Omental fat pad (tissue), 4 donors: ENCODE measurements around the gene PLCB2. TPM values are rescaled to one million over a fixed set of nuclear protein-coding genes. Genes with fewer than 3 reads are reported as not detected.
A peak's percentile ranks its signal among the peaks of the same experiment; 100 is the strongest.

Source experiments
- ATAC-seq: fragments of 150-250 bp; one replicate; pipeline ENCODE4 v1.9.1; 2016; ENCODE audit warnings: mild to moderate bottlenecking, moderate library complexity; ENCODE audit not compliant: low FRiP score
- DNase-seq: peaks from one replicate; pipeline ENCODE4 v3.0.0-alpha.2; 2019; ENCODE audit warnings: low spot score
- CTCF ChIP-seq, 3 donors: fragments of 450-650 bp; IDR thresholded peaks; one replicate each; pipeline ENCODE4 v1.5.1; 2016 to 2017; ENCODE audit warnings: antibody characterized with exemption in 3 of 3, mild to moderate bottlenecking in 3 of 3, moderate library complexity in 2 of 3
- total RNA-seq, 4 donors: library from RNA; depleted of rRNA; stranded (reverse); fragments of >200 nt; gene quantifications; one replicate each; pipeline ENCODE4 v1.1.0, GENCODE V29; 2016

PLCB2 gene
- total RNA-seq, 4 donors from 2014 or later: 12.0 to 35.1 (median 25.0) TPM

- ATAC-seq (no peak), DNase-seq (no peak)
- TF ChIP-seq CTCF (IDR thresholded peaks at IDR 0.05): no peak
Measured at GRCh38 chr15:40334941-40335795, 27.4 kb upstream of the PLCB2 start.

GRCh38 chr15:40334541-40334940 lies 26.8 kb upstream of the PLCB2 start:
- DNase-seq (no peak), ATAC-seq (no peak)
- no peak for TF ChIP-seq CTCF (IDR thresholded peaks at IDR 0.05)

GRCh38 chr15:40333922-40334492 lies 26.3 kb upstream of the PLCB2 start:
- ATAC-seq: peak; percentile 18
- no peak for TF ChIP-seq CTCF (IDR thresholded peaks at IDR 0.05)
- no peak for DNase-seq

GRCh38 chr15:40332113-40332781 lies 24.5 kb upstream of the PLCB2 start:
- DNase-seq (no peak), ATAC-seq (no peak)

GRCh38 chr15:40331637-40332036 lies 23.9 kb upstream of the PLCB2 start:
- DNase-seq (no peak), ATAC-seq (no peak)
- no peak for TF ChIP-seq CTCF (IDR thresholded peaks at IDR 0.05)

More at GRCh38 chr15:40332113-40332781, 24.5 kb upstream of the PLCB2 start:
- TF ChIP-seq CTCF (IDR thresholded peaks at IDR 0.05): no peak

GRCh38 chr15:40331026-40331425 lies 23.3 kb upstream of the PLCB2 start:
- TF ChIP-seq CTCF (IDR thresholded peaks at IDR 0.05): no peak
- DNase-seq (no peak), ATAC-seq (no peak)
